Measurements from ENCODE around the gene ZNF736. TPM values are rescaled to one million over a fixed set of nuclear protein-coding genes. Genes with fewer than 3 reads are reported as not detected.

ZNF736 gene
- total and polyA plus RNA-seq, 2 experiments from 2014 or later, result not detected

Other genes with a start within 250 kb of the ZNF736 start
- not detected in 2 replicates for gene ZNF735, start 106.8 kb upstream of the ZNF736 start, total RNA-seq
- not detected in 2 replicates for gene ZNF735, start 106.8 kb upstream of the ZNF736 start, polyA plus RNA-seq
- gene ZNF679, start 85.5 kb upstream of the ZNF736 start, total RNA-seq, result not detected in 2 replicates
- not detected in 2 replicates for gene ZNF679, start 85.5 kb upstream of the ZNF736 start, polyA plus RNA-seq
- not detected in 2 replicates for gene ZNF680, start 249.1 kb downstream of the ZNF736 start, total RNA-seq
- not detected in 2 replicates for gene ZNF680, start 249.1 kb downstream of the ZNF736 start, polyA plus RNA-seq